H1 (cell line): Measurements from ENCODE around the gene RHOB.

Source experiments
- JUN ChIP-seq: IDR thresholded peaks from 2 replicates; pipeline ENCODE4 v1.6.1; 2011; ENCODE audit warnings: low read depth, mild to moderate bottlenecking, improper control_type of control experiment, low read length
- POLR2AphosphoS5 ChIP-seq: IDR thresholded peaks from 2 replicates; pipeline ENCODE4 v1.6.1; 2011; ENCODE audit warnings: low read depth, low read length
- TAF1 ChIP-seq: IDR thresholded peaks from 2 replicates; pipeline ENCODE4 v1.6.1; 2011; ENCODE audit warnings: mild to moderate bottlenecking, low read depth, low read length

DNA sequence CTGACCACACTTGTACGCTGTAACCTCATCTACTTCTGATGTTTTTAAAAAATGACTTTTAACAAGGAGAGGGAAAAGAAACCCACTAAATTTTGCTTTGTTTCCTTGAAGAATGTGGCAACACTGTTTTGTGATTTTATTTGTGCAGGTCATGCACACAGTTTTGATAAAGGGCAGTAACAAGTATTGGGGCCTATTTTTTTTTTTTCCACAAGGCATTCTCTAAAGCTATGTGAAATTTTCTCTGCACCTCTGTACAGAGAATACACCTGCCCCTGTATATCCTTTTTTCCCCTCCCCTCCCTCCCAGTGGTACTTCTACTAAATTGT, 2.1 kb downstream of the RHOB start:
- TF ChIP-seq POLR2AphosphoS5 (no peak), TAF1 (no peak), JUN (no peak)
